HL-60 (cell line): Measurements from ENCODE around the gene MAP4.

ENCODE experiments used
- CTCF ChIP-seq: IDR thresholded peaks from one replicate; pipeline ENCODE4 v1.5.1; 2011; ENCODE audit warnings: low read length, control low read depth, inconsistent platforms; ENCODE audit not compliant: insufficient read depth
- GABPA ChIP-seq: IDR thresholded peaks from 2 replicates; pipeline ENCODE4 v1.6.1; 2012; ENCODE audit warnings: low read depth
- POLR2AphosphoS5 ChIP-seq: IDR thresholded peaks from 2 replicates; pipeline ENCODE4 v1.6.1; 2012; ENCODE audit warnings: low read depth
- REST ChIP-seq: IDR thresholded peaks from 2 replicates; pipeline ENCODE4 v1.6.1; 2012; ENCODE audit warnings: low read depth; ENCODE audit not compliant: insufficient replicate concordance

- TF ChIP-seq CTCF (no peak), POLR2AphosphoS5 (no peak), REST (no peak), GABPA (no peak)
Measured at GRCh38 chr3:48047841-48048464, 31.7 kb upstream of the MAP4 start.
